Measurements from ENCODE around the gene MFAP5.
"Not testable (repeated sequence)": the region's sequence is repeated elsewhere in the genome, so short reads cannot be mapped to it uniquely, and the experiment has no call there.

MFAP5 gene

GRCh38 chr12:8624750-8625149, 37.9 kb downstream of the MFAP5 start:
- not testable (repeated sequence) for DNase-seq

GRCh38 chr12:8622646-8623045, 40.0 kb downstream of the MFAP5 start:
- DNase-seq = no peak

- no peak for DNase-seq
Measured at GRCh38 chr12:8615206-8615605, 47.4 kb downstream of the MFAP5 start.

GRCh38 chr12:8613881-8614280, 48.7 kb downstream of the MFAP5 start:
- not testable (repeated sequence) for DNase-seq

GRCh38 chr12:8612629-8613028, 50.0 kb downstream of the MFAP5 start, which contains the start of gene AICDA:
Gene AICDA, minus strand, starts transcription at chr12:8612859. Its CDS starts 92 bp downstream, at chr12:8612767.
- DNase-seq = no peak

- DNase-seq = peak; percentile 27
Measured at GRCh38 chr12:8609061-8609570, 53.5 kb downstream of the MFAP5 start.

GRCh38 chr12:8606890-8607289, 55.7 kb downstream of the MFAP5 start:
- DNase-seq = no peak

GRCh38 chr12:8605057-8605456, 57.6 kb downstream of the MFAP5 start:
- DNase-seq = no peak

- no peak for DNase-seq
Measured at GRCh38 chr12:8603856-8604255, 58.8 kb downstream of the MFAP5 start.

GRCh38 chr12:8603286-8603685, 59.3 kb downstream of the MFAP5 start:
- no peak for DNase-seq

- no peak for DNase-seq
Measured at GRCh38 chr12:8596561-8596960, 66.1 kb downstream of the MFAP5 start.
